Measurements from ENCODE around the gene SCAPER.

The SCAPER gene

DNA sequence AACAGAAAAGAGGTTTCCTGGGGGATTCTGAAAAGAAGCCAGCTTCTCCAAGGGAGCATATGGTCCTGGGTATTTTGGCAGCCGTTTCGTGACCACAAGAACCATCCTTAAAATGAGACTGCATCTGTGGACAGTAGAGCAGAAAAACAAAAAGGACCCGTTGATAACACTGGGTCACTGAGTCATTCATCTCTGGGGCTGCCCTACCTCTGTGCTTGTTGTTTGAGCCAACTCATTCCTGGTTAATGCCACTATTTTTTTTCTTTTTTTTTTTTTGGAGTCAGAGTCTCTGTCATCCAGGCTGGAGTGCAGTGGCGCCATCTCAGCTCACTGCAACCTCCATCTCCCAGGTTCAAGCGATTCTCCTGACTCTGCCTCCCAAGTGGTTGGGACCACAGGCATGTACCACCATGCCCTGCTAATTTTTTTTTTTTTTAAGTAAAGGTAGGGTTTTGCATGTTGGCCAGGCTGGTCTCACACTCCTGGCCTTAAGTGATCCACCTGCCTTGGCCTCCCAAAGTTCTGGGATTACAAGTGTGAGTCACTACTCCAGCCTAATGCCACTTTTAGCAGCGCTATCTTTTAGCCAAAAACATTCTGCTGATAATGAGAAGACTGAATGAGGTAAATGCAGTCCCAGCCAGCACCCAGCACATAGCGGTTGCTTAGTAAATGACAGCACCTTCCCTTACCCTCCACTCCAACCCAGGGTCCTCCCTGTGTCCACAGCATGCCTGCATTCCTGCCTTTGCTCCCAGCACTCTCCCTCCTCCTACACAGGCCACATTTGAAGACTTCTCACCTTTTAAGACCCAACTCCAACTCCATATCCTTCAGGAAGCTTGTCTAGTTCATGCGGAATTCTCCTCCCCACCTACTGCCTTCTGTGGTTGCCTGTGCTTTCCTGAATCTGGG, 577.7 kb downstream of the SCAPER start (continued):
- TF ChIP-seq, protein P1, sequence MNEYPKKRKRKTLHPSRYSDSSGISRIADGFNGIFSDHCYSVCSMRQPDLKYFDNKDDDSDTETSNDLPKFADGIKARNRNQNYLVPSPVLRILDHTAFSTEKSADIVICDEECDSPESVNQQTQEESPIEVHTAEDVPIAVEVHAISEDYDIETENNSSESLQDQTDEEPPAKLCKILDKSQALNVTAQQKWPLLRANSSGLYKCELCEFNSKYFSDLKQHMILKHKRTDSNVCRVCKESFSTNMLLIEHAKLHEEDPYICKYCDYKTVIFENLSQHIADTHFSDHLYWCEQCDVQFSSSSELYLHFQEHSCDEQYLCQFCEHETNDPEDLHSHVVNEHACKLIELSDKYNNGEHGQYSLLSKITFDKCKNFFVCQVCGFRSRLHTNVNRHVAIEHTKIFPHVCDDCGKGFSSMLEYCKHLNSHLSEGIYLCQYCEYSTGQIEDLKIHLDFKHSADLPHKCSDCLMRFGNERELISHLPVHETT (tag by site-specific recombination; IDR thresholded peaks at IDR 0.05), result peak; percentile 44; the same call in 1 of the 2 replicates
- TF ChIP-seq ZBTB20 (tag by site-specific recombination; IDR thresholded peaks at IDR 0.05) (no peak), ZNF544 (tag by site-specific recombination; IDR thresholded peaks at IDR 0.05) (no peak), ZNF596 (tag by site-specific recombination; IDR thresholded peaks at IDR 0.05) (no peak), ZNF169 (tag by site-specific recombination; IDR thresholded peaks at IDR 0.05) (no peak), ZFP69B (tag by site-specific recombination; IDR thresholded peaks at IDR 0.05) (no peak; the same call in 1 of the 2 replicates), ZNF600 (tag by site-specific recombination; IDR thresholded peaks at IDR 0.05) (peak; percentile 96), ZNF324 (tag by site-specific recombination; IDR thresholded peaks at IDR 0.05) (peak; percentile 17; the same call in 1 of the 2 replicates), SCRT1 (tag by site-specific recombination; IDR thresholded peaks at IDR 0.05; ENCODE audit: borderline replicate concordance) (no peak), ZNF391 (tag by site-specific recombination; IDR thresholded peaks at IDR 0.05; ENCODE audit: borderline replicate concordance, low read depth) (no peak), KLF16 (tag by site-specific recombination; IDR thresholded peaks at IDR 0.05) (peak; percentile 18; the same call in 1 of the 2 replicates), ZNF549 (tag by site-specific recombination; IDR thresholded peaks at IDR 0.05) (no peak), ZBTB17 (tag by site-specific recombination; IDR thresholded peaks at IDR 0.05) (no peak; the same call in 1 of the 2 replicates), ZNF37A (tag by site-specific recombination; IDR thresholded peaks at IDR 0.05) (no peak), HIC1 (tag by site-specific recombination; IDR thresholded peaks at IDR 0.05) (no peak), ZNF513 (tag by site-specific recombination; IDR thresholded peaks at IDR 0.05) (no peak), ZNF221 (tag by site-specific recombination; IDR thresholded peaks at IDR 0.05; ENCODE audit: borderline replicate concordance) (no peak), YY2 (tag by site-specific recombination; IDR thresholded peaks at IDR 0.05) (no peak), ZBTB1 (tag by site-specific recombination; IDR thresholded peaks at IDR 0.05) (no peak), ZNF280C (tag by site-specific recombination; IDR thresholded peaks at IDR 0.05) (no peak), ZNF792 (tag by site-specific recombination; IDR thresholded peaks at IDR 0.05) (0 out of 2 replicates have a peak, but pooled peaks have one; percentile 30), ZNF501 (tag by site-specific recombination; IDR thresholded peaks at IDR 0.05) (0 out of 2 replicates have a peak, but pooled peaks have one; percentile 20), ZNF2 (tag by site-specific recombination; IDR thresholded peaks at IDR 0.05) (0 out of 2 replicates have a peak, but pooled peaks have one; percentile 29), ZNF623 (tag by site-specific recombination; IDR thresholded peaks at IDR 0.05) (no peak), ZNF132 (tag by site-specific recombination; IDR thresholded peaks at IDR 0.05; ENCODE audit: borderline replicate concordance) (no peak), ZBTB21 (tag by site-specific recombination; IDR thresholded peaks at IDR 0.05) (peak; percentile 43; the same call in 1 of the 2 replicates), ZNF121 (tag by site-specific recombination; IDR thresholded peaks at IDR 0.05) (peak; percentile 42; the same call in 1 of the 2 replicates), ZNF830 (tag by site-specific recombination; IDR thresholded peaks at IDR 0.05; ENCODE audit: low read depth) (no peak), ZNF654 (tag by site-specific recombination; IDR thresholded peaks at IDR 0.05; ENCODE audit: low read depth) (no peak), ZNF155 (tag by site-specific recombination; IDR thresholded peaks at IDR 0.05) (no peak), ZNF239 (tag by site-specific recombination; IDR thresholded peaks at IDR 0.05) (no peak)

Data from HEK293 (cell line).